ENCODE measurements around the gene EPG5. TPM values are rescaled to one million over a fixed set of nuclear protein-coding genes. Genes with fewer than 3 reads are reported as not detected.
"Not testable (repeated sequence)": the region's sequence is repeated elsewhere in the genome, so short reads cannot be mapped to it uniquely, and the experiment has no call there.

Gene EPG5
- total RNA-seq, 1 donor from 2014 or later = 31.8 TPM

GRCh38 chr18:46001892-46002291 is 34.8 kb upstream of the EPG5 start:
- no peak overlapping the region for H3K4me3 ChIP-seq (ENCODE audit: low read length in 3 of 3)
- no peak overlapping the region for H3K9ac ChIP-seq (ENCODE audit: low read depth in 1 of 3, low read length in 3 of 3)
- no peaks in the 10 kb centered on the region for H3K4me1 ChIP-seq (ENCODE audit: control insufficient read depth in 3 of 3, insufficient read depth in 3 of 3, low read length in 3 of 3)
- H3K36me3 ChIP-seq (ENCODE audit: control insufficient read depth in 3 of 3, insufficient read depth in 3 of 3, low read length in 3 of 3) = no peaks in the 10 kb centered on the region
- no peaks in the 10 kb centered on the region for H3K9me3 ChIP-seq (ENCODE audit: control insufficient read depth in 3 of 3, low read length in 3 of 3)
- H3K27ac ChIP-seq (ENCODE audit: low read depth, low read length) = no peak overlapping the region
- no peaks in the 10 kb centered on the region for H3K27me3 ChIP-seq (ENCODE audit: control insufficient read depth in 3 of 3, insufficient read depth in 3 of 3, low read length in 3 of 3)

- Histone ChIP-seq H3K27ac (ENCODE audit: low read depth, low read length) (no peak overlapping the region), H3K4me1 (ENCODE audit: control insufficient read depth in 3 of 3, insufficient read depth in 3 of 3, low read length in 3 of 3) (no peaks in the 10 kb centered on the region), H3K9ac (ENCODE audit: low read depth in 1 of 3, low read length in 3 of 3) (no peak overlapping the region), H3K27me3 (ENCODE audit: control insufficient read depth in 3 of 3, insufficient read depth in 3 of 3, low read length in 3 of 3) (no peaks in the 10 kb centered on the region), H3K9me3 (ENCODE audit: control insufficient read depth in 3 of 3, low read length in 3 of 3) (no peaks in the 10 kb centered on the region), H3K4me3 (ENCODE audit: low read length in 3 of 3) (no peak overlapping the region), H3K36me3 (ENCODE audit: control insufficient read depth in 3 of 3, insufficient read depth in 3 of 3, low read length in 3 of 3) (no peaks in the 10 kb centered on the region)
These were observed 33.9 kb upstream of the EPG5 start for GRCh38 chr18:46001074-46001473.

- Histone ChIP-seq H3K4me1 (ENCODE audit: control insufficient read depth in 3 of 3, insufficient read depth in 3 of 3, low read length in 3 of 3) (peaks cover 0 to 2% (median 0%) of the 10 kb centered on the region in 3 donors), H3K4me3 (ENCODE audit: low read length in 3 of 3) (no peak overlapping the region), H3K9ac (ENCODE audit: low read depth in 1 of 3, low read length in 3 of 3) (no peak overlapping the region), H3K27me3 (ENCODE audit: control insufficient read depth in 3 of 3, insufficient read depth in 3 of 3, low read length in 3 of 3) (no peaks in the 10 kb centered on the region), H3K9me3 (ENCODE audit: control insufficient read depth in 3 of 3, low read length in 3 of 3) (no peaks in the 10 kb centered on the region), H3K27ac (ENCODE audit: low read depth, low read length) (no peak overlapping the region), H3K36me3 (ENCODE audit: control insufficient read depth in 3 of 3, insufficient read depth in 3 of 3, low read length in 3 of 3) (no peaks in the 10 kb centered on the region)
These were observed 32.4 kb upstream of the EPG5 start for GRCh38 chr18:45999536-45999935.

- H3K9ac ChIP-seq (ENCODE audit: low read depth in 1 of 3, low read length in 3 of 3) = no peak overlapping the region
- no peak overlapping the region for H3K4me3 ChIP-seq (ENCODE audit: low read length in 3 of 3)
- no peak overlapping the region for H3K27ac ChIP-seq (ENCODE audit: low read depth, low read length)
- no peaks in the 10 kb centered on the region for H3K9me3 ChIP-seq (ENCODE audit: control insufficient read depth in 3 of 3, low read length in 3 of 3)
- H3K36me3 ChIP-seq (ENCODE audit: control insufficient read depth in 3 of 3, insufficient read depth in 3 of 3, low read length in 3 of 3) = no peaks in the 10 kb centered on the region
- no peaks in the 10 kb centered on the region for H3K27me3 ChIP-seq (ENCODE audit: control insufficient read depth in 3 of 3, insufficient read depth in 3 of 3, low read length in 3 of 3)
- peaks cover 0 to 2% (median 0%) of the 10 kb centered on the region in 3 donors for H3K4me1 ChIP-seq (ENCODE audit: control insufficient read depth in 3 of 3, insufficient read depth in 3 of 3, low read length in 3 of 3)
These were observed 31.1 kb upstream of the EPG5 start for GRCh38 chr18:45998244-45998643.

GRCh38 chr18:45997700-45998151 is 30.6 kb upstream of the EPG5 start:
- H3K9me3 ChIP-seq (ENCODE audit: control insufficient read depth in 3 of 3, low read length in 3 of 3) = no peaks in the 10 kb centered on the region
- H3K27me3 ChIP-seq (ENCODE audit: control insufficient read depth in 3 of 3, insufficient read depth in 3 of 3, low read length in 3 of 3) = no peaks in the 10 kb centered on the region
- H3K36me3 ChIP-seq (ENCODE audit: control insufficient read depth in 3 of 3, insufficient read depth in 3 of 3, low read length in 3 of 3) = no peaks in the 10 kb centered on the region
- H3K4me3 ChIP-seq (ENCODE audit: low read length in 3 of 3) = no peak overlapping the region
- H3K9ac ChIP-seq (ENCODE audit: low read depth in 1 of 3, low read length in 3 of 3) = no peak overlapping the region
- no peak overlapping the region for H3K27ac ChIP-seq (ENCODE audit: low read depth, low read length)
- peaks cover 0 to 2% (median 0%) of the 10 kb centered on the region in 3 donors for H3K4me1 ChIP-seq (ENCODE audit: control insufficient read depth in 3 of 3, insufficient read depth in 3 of 3, low read length in 3 of 3)

- Histone ChIP-seq H3K4me3 (ENCODE audit: low read length in 3 of 3) (no peak overlapping the region), H3K9ac (ENCODE audit: low read depth in 1 of 3, low read length in 3 of 3) (no peak overlapping the region), H3K36me3 (ENCODE audit: control insufficient read depth in 3 of 3, insufficient read depth in 3 of 3, low read length in 3 of 3) (no peaks in the 10 kb centered on the region), H3K9me3 (ENCODE audit: control insufficient read depth in 3 of 3, low read length in 3 of 3) (no peaks in the 10 kb centered on the region), H3K27ac (ENCODE audit: low read depth, low read length) (no peak overlapping the region), H3K27me3 (ENCODE audit: control insufficient read depth in 3 of 3, insufficient read depth in 3 of 3, low read length in 3 of 3) (no peaks in the 10 kb centered on the region), H3K4me1 (ENCODE audit: control insufficient read depth in 3 of 3, insufficient read depth in 3 of 3, low read length in 3 of 3) (peaks cover 0 to 2% (median 0%) of the 10 kb centered on the region in 3 donors)
These were observed 28.3 kb upstream of the EPG5 start for GRCh38 chr18:45995461-45995860.

- Histone ChIP-seq H3K4me1 (ENCODE audit: control insufficient read depth in 3 of 3, insufficient read depth in 3 of 3, low read length in 3 of 3) (peaks cover 0 to 2% (median 0%) of the 10 kb centered on the region in 3 donors), H3K9ac (ENCODE audit: low read depth in 1 of 3, low read length in 3 of 3) (no peak overlapping the region), H3K9me3 (ENCODE audit: control insufficient read depth in 3 of 3, low read length in 3 of 3) (no peaks in the 10 kb centered on the region), H3K27me3 (ENCODE audit: control insufficient read depth in 3 of 3, insufficient read depth in 3 of 3, low read length in 3 of 3) (no peaks in the 10 kb centered on the region), H3K27ac (ENCODE audit: low read depth, low read length) (no peak overlapping the region), H3K36me3 (ENCODE audit: control insufficient read depth in 3 of 3, insufficient read depth in 3 of 3, low read length in 3 of 3) (peaks cover 2 to 7% (median 5%) of the 10 kb centered on the region in 3 donors), H3K4me3 (ENCODE audit: low read length in 3 of 3) (no peak overlapping the region)
These were observed 26.3 kb upstream of the EPG5 start for GRCh38 chr18:45993438-45993837.

GRCh38 chr18:45992527-45992926 is 25.4 kb upstream of the EPG5 start:
- not testable (repeated sequence) for H3K27ac ChIP-seq (ENCODE audit: low read depth, low read length); H3K4me3 ChIP-seq (ENCODE audit: low read length in 3 of 3); H3K27me3 ChIP-seq (ENCODE audit: control insufficient read depth in 3 of 3, insufficient read depth in 3 of 3, low read length in 3 of 3); H3K4me1 ChIP-seq (ENCODE audit: control insufficient read depth in 3 of 3, insufficient read depth in 3 of 3, low read length in 3 of 3); H3K9ac ChIP-seq (ENCODE audit: low read depth in 1 of 3, low read length in 3 of 3); H3K9me3 ChIP-seq (ENCODE audit: control insufficient read depth in 3 of 3, low read length in 3 of 3)
- peaks cover 2 to 10% (median 5%) of the 10 kb centered on the region in 3 donors for H3K36me3 ChIP-seq (ENCODE audit: control insufficient read depth in 3 of 3, insufficient read depth in 3 of 3, low read length in 3 of 3)

GRCh38 chr18:45991788-45992187 is 24.7 kb upstream of the EPG5 start:
- peaks cover 2 to 10% (median 5%) of the 10 kb centered on the region in 3 donors for H3K36me3 ChIP-seq (ENCODE audit: control insufficient read depth in 3 of 3, insufficient read depth in 3 of 3, low read length in 3 of 3)
- H3K9ac ChIP-seq (ENCODE audit: low read depth in 1 of 3, low read length in 3 of 3) = no peak overlapping the region
- H3K4me3 ChIP-seq (ENCODE audit: low read length in 3 of 3) = no peak overlapping the region

GRCh38 chr18:45984546-45985235 is 17.6 kb upstream of the EPG5 start:
- no peaks in the 10 kb centered on the region for H3K9me3 ChIP-seq (ENCODE audit: control insufficient read depth in 3 of 3, low read length in 3 of 3)
- peaks cover 2 to 8% (median 2%) of the 10 kb centered on the region in 3 donors for H3K36me3 ChIP-seq (ENCODE audit: control insufficient read depth in 3 of 3, insufficient read depth in 3 of 3, low read length in 3 of 3)
- H3K27ac ChIP-seq (ENCODE audit: low read depth, low read length) = no peak overlapping the region

More at GRCh38 chr18:45991788-45992187, 24.7 kb upstream of the EPG5 start:
- no peaks in the 10 kb centered on the region for H3K27me3 ChIP-seq (ENCODE audit: control insufficient read depth in 3 of 3, insufficient read depth in 3 of 3, low read length in 3 of 3)
- peaks cover 0 to 2% (median 0%) of the 10 kb centered on the region in 3 donors for H3K4me1 ChIP-seq (ENCODE audit: control insufficient read depth in 3 of 3, insufficient read depth in 3 of 3, low read length in 3 of 3)
- no peaks in the 10 kb centered on the region for H3K9me3 ChIP-seq (ENCODE audit: control insufficient read depth in 3 of 3, low read length in 3 of 3)
- no peak overlapping the region for H3K27ac ChIP-seq (ENCODE audit: low read depth, low read length)

More at GRCh38 chr18:45984546-45985235, 17.6 kb upstream of the EPG5 start:
- H3K27me3 ChIP-seq (ENCODE audit: control insufficient read depth in 3 of 3, insufficient read depth in 3 of 3, low read length in 3 of 3) = no peaks in the 10 kb centered on the region
- peaks cover 5 to 22% (median 7%) of the 10 kb centered on the region in 3 donors for H3K4me1 ChIP-seq (ENCODE audit: control insufficient read depth in 3 of 3, insufficient read depth in 3 of 3, low read length in 3 of 3)
- H3K9ac ChIP-seq (ENCODE audit: low read depth in 1 of 3, low read length in 3 of 3) = no peak overlapping the region
- peak overlapping the region in 1 of 3 donors; percentile 2 for H3K4me3 ChIP-seq (ENCODE audit: low read length in 3 of 3)
